T-cell (primary cell): ENCODE data around the gene SLC6A11. TPM values are rescaled to one million over a fixed set of nuclear protein-coding genes. Genes with fewer than 3 reads are reported as not detected.

ENCODE experiments used
- ATAC-seq, 4 experiments: fragments of 200-7000 bp in 3 of 4; fragments of 150-1000 bp in 1 of 4; cut with Tn5 transposase; replicated peaks in 1 of 4; 1 replicate in 3 of 4; 2 replicates in 1 of 4; pipeline ENCODE4 v1.10.0; 2021; ENCODE audit warnings: moderate library complexity in 3 of 4, mild to moderate bottlenecking in 2 of 4, moderate number of reproducible peaks in 1 of 4
- CTCF ChIA-PET, 2 donors: fragments of 300-600 bp; sonication (Branson Sonifier 250); formaldehyde crosslinking; loops; one replicate each; lab custom pipeline; 2022; ENCODE audit warnings: antibody characterized with exemption in 2 of 2; lab: Charles Lee
- POLR2A ChIA-PET, 2 donors: fragments of 300-600 bp; sonication (Branson Sonifier 250); formaldehyde crosslinking; loops; one replicate each; lab custom pipeline; 2022; ENCODE audit warnings: antibody characterized with exemption in 2 of 2; lab: Charles Lee
- DNase-seq, 35 experiments: peaks; one replicate each; pipeline versions ENCODE4 v3.0.0 to v3.0.0-alpha.2; 2013 to 2023
- H3K27ac ChIP-seq: one replicate; pipeline ENCODE4 v1.5.1; 2013; ENCODE audit warnings: low read length
- H3K27me3 ChIP-seq, 2 experiments: replicated peaks in 1 of 2; 1 replicate in 1 of 2; 2 replicates in 1 of 2; pipeline versions ENCODE4 v1.6.1 to v1.7.0; 2013; ENCODE audit warnings: low read length in 1 of 2, mixed read lengths in 1 of 2; ENCODE audit not compliant: control insufficient read depth in 2 of 2, insufficient read depth in 2 of 2; ENCODE audit errors: extremely low read depth in 1 of 2
- H3K36me3 ChIP-seq, 2 donors: 1 replicate in 1 of 2; 2 replicates in 1 of 2; pipeline versions ENCODE4 v1.6.1 to v1.7.0; 2013; ENCODE audit warnings: low read length in 1 of 2; ENCODE audit not compliant: control insufficient read depth in 2 of 2, insufficient read depth in 1 of 2; ENCODE audit errors: extremely low read depth in 1 of 2
- H3K4me1 ChIP-seq, 2 experiments: 1 replicate in 1 of 2; 2 replicates in 1 of 2; pipeline versions ENCODE4 v1.6.1 to v1.7.0; 2013; ENCODE audit warnings: low read length in 2 of 2, mixed read lengths in 1 of 2; ENCODE audit not compliant: insufficient read depth in 2 of 2, control insufficient read depth in 1 of 2; ENCODE audit errors: extremely low read depth in 1 of 2
- H3K4me3 ChIP-seq, 2 donors: 1 replicate in 1 of 2; 2 replicates in 1 of 2; pipeline versions ENCODE4 v1.5.1 to v1.7.0; 2013; ENCODE audit warnings: mild to moderate bottlenecking in 2 of 2, low read length in 1 of 2, moderate library complexity in 1 of 2; ENCODE audit not compliant: control insufficient read depth in 1 of 2; ENCODE audit errors: extremely low read depth in 1 of 2
- H3K9me3 ChIP-seq: 2 replicates; pipeline ENCODE4 v1.7.0; 2013
- H3K27ac Mint-ChIP-seq, 2 donors: one replicate each; pipeline ENCODE4 v1.8.0; 2020 to 2021; ENCODE audit warnings: mild to moderate bottlenecking in 2 of 2, mixed read lengths in 2 of 2
- H3K27me3 Mint-ChIP-seq, 2 donors: one replicate each; pipeline ENCODE4 v1.8.0; 2021 to 2022; ENCODE audit warnings: mixed read lengths in 2 of 2
- H3K36me3 Mint-ChIP-seq: one replicate; pipeline ENCODE4 v1.8.0; 2021; ENCODE audit warnings: mixed read lengths
- H3K4me1 Mint-ChIP-seq, 3 donors: one replicate each; pipeline ENCODE4 v1.8.0; 2020 to 2022; ENCODE audit warnings: mixed read lengths in 3 of 3, mild to moderate bottlenecking in 1 of 3
- H3K4me3 Mint-ChIP-seq, 3 donors: one replicate each; pipeline ENCODE4 v1.8.0; 2020 to 2022; ENCODE audit warnings: mild to moderate bottlenecking in 3 of 3, mixed read lengths in 3 of 3, moderate library complexity in 3 of 3
- H3K9me3 Mint-ChIP-seq, 3 donors: one replicate each; pipeline ENCODE4 v1.8.0; 2020 to 2022; ENCODE audit warnings: mixed read lengths in 3 of 3
- WGBS: methylation state at CpG from one replicate; pipeline ENCODE4 v1.1.5; 2013; ENCODE audit warnings: missing lambda C conversion rate; ENCODE audit not compliant: insufficient coverage; 5-methylcytosine and 5-hydroxymethylcytosine counted together
- total RNA-seq, 35 experiments: library from RNA in 6 of 35; stranded (reverse) in 6 of 35; fragments of 120-200 nt in 1 of 35; gene quantifications; one replicate each; pipeline versions ENCODE4 v1.2.1 to v1.2.4 and lab custom pipeline; 2013 to 2026

SLC6A11 gene
- total RNA-seq (not detected), total RNA-seq (lab: John Stamatoyannopoulos, UW) (0 to 0.17 (median 0) reads per million in 29 experiments)
- total RNA-seq (2013), result not detected

GRCh38 chr3:10816019-10816862, at the start of gene SLC6A11:
TSS of gene SLC6A11 (plus strand) at chr3:10816228. CDS start at chr3:10816266, 38 bp downstream.
- Histone ChIP-seq H3K9me3 (no peaks in the 10 kb centered on the region), H3K27me3 (peaks cover 3 to 31% of the 10 kb centered on the region in 2 experiments), H3K4me1 (no peaks in the 10 kb centered on the region), H3K36me3 (no peaks in the 10 kb centered on the region), H3K4me3 (no peak within 1 kb of the TSS), H3K27ac (no peak within 1 kb of the TSS)
- DNase-seq (no peak), ATAC-seq (no peak)
- 12% methylated on average over 92 of the region's 96 CpGs for WGBS
- CTCF ChIA-PET, result no interaction called here
- Mint-ChIP-seq H3K36me3 (no peaks in the 10 kb centered on the region), H3K27me3 (peaks cover 31 to 35% of the 10 kb centered on the region in 2 donors), H3K27ac (no peak within 1 kb of the TSS), H3K9me3 (no peaks in the 10 kb centered on the region), H3K4me3 (peak within 1 kb of the TSS in 1 of 3 donors; percentile 17), H3K4me1 (peaks cover 0 to 3% (median 3%) of the 10 kb centered on the region in 3 donors)
- POLR2A ChIA-PET, result no interaction called here

- 82% methylated on average over 7 of the region's 10 CpGs for WGBS
- Mint-ChIP-seq H3K4me3 (no peak overlapping the region), H3K4me1 (no peaks in the 10 kb centered on the region), H3K27ac (no peak overlapping the region), H3K27me3 (peaks cover 23 to 41% of the 10 kb centered on the region in 2 donors), H3K9me3 (peaks cover 0 to 7% (median 0%) of the 10 kb centered on the region in 3 donors), H3K36me3 (no peaks in the 10 kb centered on the region)
- H3K4me3 ChIP-seq, result no peak overlapping the region
- ChIA-PET POLR2A (no interaction called here), CTCF (no interaction called here)
- H3K36me3 ChIP-seq, result no peaks in the 10 kb centered on the region
- no peak overlapping the region for H3K27ac ChIP-seq
- DNase-seq, result no peak
- peaks cover 0 to 48% of the 10 kb centered on the region in 2 experiments for H3K27me3 ChIP-seq
- H3K9me3 ChIP-seq, result no peaks in the 10 kb centered on the region
- H3K4me1 ChIP-seq, result no peaks in the 10 kb centered on the region
- ATAC-seq, result no peak
Observed at GRCh38 chr3:10768708-10769394, 47.2 kb upstream of the SLC6A11 start.

GRCh38 chr3:10770547-10770946, 45.5 kb upstream of the SLC6A11 start:
- H3K36me3 ChIP-seq, result no peaks in the 10 kb centered on the region
- ChIA-PET CTCF (no interaction called here), POLR2A (no interaction called here)
- peaks cover 30 to 48% of the 10 kb centered on the region in 2 donors for H3K27me3 Mint-ChIP-seq
- no peaks in the 10 kb centered on the region for H3K4me1 ChIP-seq
- DNase-seq (no peak), ATAC-seq (no peak)
- H3K9me3 ChIP-seq, result no peaks in the 10 kb centered on the region
- no peak overlapping the region for H3K4me3 Mint-ChIP-seq
- 82% methylated on average over 10 of the region's 11 CpGs for WGBS
- H3K4me1 Mint-ChIP-seq, result no peaks in the 10 kb centered on the region
- peaks cover 0 to 8% (median 0%) of the 10 kb centered on the region in 3 donors for H3K9me3 Mint-ChIP-seq
- peaks cover 0 to 45% of the 10 kb centered on the region in 2 experiments for H3K27me3 ChIP-seq
- H3K27ac ChIP-seq, result no peak overlapping the region
- no peak overlapping the region for H3K4me3 ChIP-seq
- H3K36me3 Mint-ChIP-seq, result no peaks in the 10 kb centered on the region
- no peak overlapping the region for H3K27ac Mint-ChIP-seq

GRCh38 chr3:10770981-10771380, 45.0 kb upstream of the SLC6A11 start:
- no CpG with 5 or more reads among the region's 3 CpGs for WGBS
- no peaks in the 10 kb centered on the region for H3K4me1 ChIP-seq
- H3K9me3 ChIP-seq, result no peaks in the 10 kb centered on the region
- POLR2A ChIA-PET, result no interaction called here
- no peak overlapping the region for H3K27ac ChIP-seq
- H3K27me3 ChIP-seq, result peaks cover 0 to 43% of the 10 kb centered on the region in 2 experiments
- CTCF ChIA-PET, result no interaction called here
- Mint-ChIP-seq H3K4me3 (no peak overlapping the region), H3K9me3 (peaks cover 0 to 8% (median 0%) of the 10 kb centered on the region in 3 donors), H3K27me3 (peaks cover 30 to 48% of the 10 kb centered on the region in 2 donors), H3K27ac (no peak overlapping the region), H3K4me1 (no peaks in the 10 kb centered on the region), H3K36me3 (no peaks in the 10 kb centered on the region)
- DNase-seq, result no peak
- H3K36me3 ChIP-seq, result no peaks in the 10 kb centered on the region
- H3K4me3 ChIP-seq, result no peak overlapping the region
- ATAC-seq, result no peak

GRCh38 chr3:10771486-10772270, 44.4 kb upstream of the SLC6A11 start:
- H3K36me3 Mint-ChIP-seq, result no peaks in the 10 kb centered on the region

More at GRCh38 chr3:10771486-10772270, 44.4 kb upstream of the SLC6A11 start:
- H3K4me1 Mint-ChIP-seq, result no peaks in the 10 kb centered on the region
- H3K4me3 Mint-ChIP-seq, result no peak overlapping the region
- H3K4me1 ChIP-seq, result no peaks in the 10 kb centered on the region
- no peak for ATAC-seq
- WGBS, result 66% methylated on average over 4 of the region's 10 CpGs
- no peak overlapping the region for H3K27ac ChIP-seq
- no peak overlapping the region for H3K4me3 ChIP-seq
- peaks cover 0 to 8% (median 0%) of the 10 kb centered on the region in 3 donors for H3K9me3 Mint-ChIP-seq
- H3K27ac Mint-ChIP-seq, result no peak overlapping the region
- H3K27me3 Mint-ChIP-seq, result peaks cover 31 to 45% of the 10 kb centered on the region in 2 donors
- no peak for DNase-seq
- no peaks in the 10 kb centered on the region for H3K9me3 ChIP-seq
- POLR2A ChIA-PET, result no interaction called here
- CTCF ChIA-PET, result no interaction called here
- H3K27me3 ChIP-seq, result peaks cover 0 to 44% of the 10 kb centered on the region in 2 experiments
- no peaks in the 10 kb centered on the region for H3K36me3 ChIP-seq
